NCI-H2029 (cell line): Measurements from ENCODE around the gene DOCK1.
"Not testable (repeated sequence)": the region's sequence is repeated elsewhere in the genome, so short reads cannot be mapped to it uniquely, and the experiment has no call there.

Source experiments
- DNase-seq: peaks from one replicate; lab custom pipeline; 2025; lab: John Stamatoyannopoulos, UW

DOCK1 gene

GRCh38 chr10:126903656-126904360, 1.4 kb upstream of the DOCK1 start:
- DNase-seq, result no peak

- DNase-seq, result no peak
Observed at GRCh38 chr10:126904516-126904817, 761 bp upstream of the DOCK1 start.

GRCh38 chr10:126905776-126906703, 812 bp downstream of the DOCK1 start:
- DNase-seq, result no peak

GRCh38 chr10:126906704-126907422, 1.6 kb downstream of the DOCK1 start:
- DNase-seq, result no peak

GRCh38 chr10:126907423-126907970, 2.3 kb downstream of the DOCK1 start:
- DNase-seq, result no peak

- no peak for DNase-seq
Observed at GRCh38 chr10:126908225-126908624, 3.0 kb downstream of the DOCK1 start.

GRCh38 chr10:126908729-126909128, 3.5 kb downstream of the DOCK1 start:
- DNase-seq, result no peak

GRCh38 chr10:126909147-126909546, 3.9 kb downstream of the DOCK1 start:
- DNase-seq, result no peak

GRCh38 chr10:126910196-126910595, 5.0 kb downstream of the DOCK1 start:
- no peak for DNase-seq

- no peak for DNase-seq
Observed at GRCh38 chr10:126910798-126911197, 5.6 kb downstream of the DOCK1 start.

GRCh38 chr10:126911301-126911700, 6.1 kb downstream of the DOCK1 start:
- no peak for DNase-seq

GRCh38 chr10:126913316-126913715, 8.1 kb downstream of the DOCK1 start:
- DNase-seq, result no peak

- no peak for DNase-seq
Observed at GRCh38 chr10:126914561-126914960, 9.3 kb downstream of the DOCK1 start.

GRCh38 chr10:126916952-126917351, 11.7 kb downstream of the DOCK1 start:
- DNase-seq, result not testable (repeated sequence)

GRCh38 chr10:126917375-126917774, 12.1 kb downstream of the DOCK1 start:
- no peak for DNase-seq

- no peak for DNase-seq
Observed at GRCh38 chr10:126917975-126918908, 13.0 kb downstream of the DOCK1 start.

GRCh38 chr10:126919426-126919825, 14.2 kb downstream of the DOCK1 start:
- no peak for DNase-seq

- no peak for DNase-seq
Observed at GRCh38 chr10:126921162-126921561, 15.9 kb downstream of the DOCK1 start.

GRCh38 chr10:126921974-126922525, 16.8 kb downstream of the DOCK1 start:
- no peak for DNase-seq

- DNase-seq, result no peak
Observed at GRCh38 chr10:126924180-126924914, 19.1 kb downstream of the DOCK1 start.
